Right cardiac atrium (tissue), 5 donors: ENCODE results near the gene NANP. TPM values are rescaled to one million over a fixed set of nuclear protein-coding genes. Genes with fewer than 3 reads are reported as not detected.
"Not testable (repeated sequence)": the region's sequence is repeated elsewhere in the genome, so short reads cannot be mapped to it uniquely, and the experiment has no call there.

Experiments
- ATAC-seq, 2 donors: fragments of 200-7000 bp; cut with Tn5 transposase; one replicate each; pipeline versions ENCODE4 v1.8.0 to v1.9.1; 2020; ENCODE audit warnings: moderate library complexity in 2 of 2, mild to moderate bottlenecking in 1 of 2
- DNase-seq, 3 donors: peaks; one replicate each; pipeline ENCODE4 v3.0.0-alpha.2; 2020
- H3K27ac ChIP-seq: one replicate; pipeline ENCODE4 v1.5.1; 2013; ENCODE audit warnings: mild to moderate bottlenecking, low read length, control low read depth, moderate library complexity
- H3K27me3 ChIP-seq: one replicate; pipeline ENCODE4 v1.6.1; 2013; ENCODE audit not compliant: control insufficient read depth, insufficient read depth
- H3K4me1 ChIP-seq: one replicate; pipeline ENCODE4 v1.6.1; 2013; ENCODE audit warnings: low read length; ENCODE audit not compliant: control insufficient read depth, insufficient read depth
- H3K4me3 ChIP-seq: one replicate; pipeline ENCODE4 v1.5.1; 2013; ENCODE audit warnings: low read length, control low read depth
- H3K9me3 ChIP-seq: one replicate; pipeline ENCODE4 v1.6.1; 2013; ENCODE audit warnings: low read length; ENCODE audit not compliant: control insufficient read depth
- WGBS: extraction: QIAGEN DNeasy Blood & Tissue Kit; methylation state at CpG from one replicate; pipeline ENCODE4 v1.1.7; 2013; 5-methylcytosine and 5-hydroxymethylcytosine counted together
- intact Hi-C, 4 donors: fragments of 100-400 bp; cut with DNase I; formaldehyde crosslinking; loops; one replicate each; pipeline versions ENCODE4 v1.11.0 to v1.14.0; 2022 to 2023
- polyA plus RNA-seq: library from polyadenylated mRNA; stranded (reverse); fragments of 200-250 nt; gene quantifications from one replicate; pipeline ENCODE4 v1.2.3, GENCODE V29; 2013
- total RNA-seq, 4 donors: library from RNA; stranded (reverse); fragmentation: NEBNext Ultra II Directional; extraction: Animal tissue kit (Norgen Biotek cat#: 25700); gene quantifications; one replicate each; pipeline ENCODE4 v1.2.1, GENCODE V29; 2021
- donor health status: healthy with polysubstance abuse.
- donor health status: DM: no; HTN: yes; CAD: no.
- donor health status: DM: no; HTN: no; CAD: no.
- donor health status: DM: no; HTN: yes; CAD: no; lungs with severe emphysema.
- donor health status: DM: yes; HTN: yes; CAD: no.

The NANP gene
- total and polyA plus RNA-seq, 5 donors, result 1.8 to 5.1 (median 3.8) TPM

DNA sequence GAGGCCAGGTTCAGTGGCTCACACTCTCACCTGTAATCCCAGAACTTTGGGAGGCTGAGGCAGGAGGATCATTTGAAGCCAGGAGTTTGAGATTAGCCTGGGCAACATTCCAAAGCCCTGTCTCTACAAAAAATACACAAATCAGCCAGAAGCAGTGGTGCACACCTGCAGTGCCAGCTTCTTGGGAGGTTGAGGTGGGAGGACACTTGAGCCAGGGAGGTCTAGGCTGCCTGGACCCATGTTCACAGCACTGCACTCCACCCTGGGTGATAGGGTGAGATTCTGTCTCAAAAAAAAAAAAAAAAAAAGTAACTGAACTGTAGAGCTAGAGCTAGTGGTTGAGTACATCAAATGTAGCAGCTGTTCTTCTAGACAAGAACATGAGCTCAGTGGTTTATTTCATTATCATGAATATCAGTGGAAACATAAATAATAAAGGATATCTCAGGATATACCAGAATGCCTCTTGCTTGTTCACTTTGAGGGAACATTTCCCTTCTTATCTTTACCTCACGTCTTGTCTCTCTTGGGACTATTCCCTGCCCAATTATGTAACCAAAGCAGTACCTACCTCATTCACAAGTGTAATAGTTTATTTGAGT, 17.6 kb downstream of the NANP start:
- no peaks in the 10 kb centered on the region for H3K9me3 ChIP-seq
- no peak for DNase-seq
- intact Hi-C loops, result loop anchor here in 1 of 4 donors (10.0 kb wide), 1 partner anchor 61 kb away; no protein-coding TSS in a partner anchor
- no peaks in the 10 kb centered on the region for H3K4me1 ChIP-seq
- no peak for ATAC-seq
- H3K27ac ChIP-seq, result no peak overlapping the region
- 49% methylated on average over 1 of the region's 1 CpG for WGBS
- H3K4me3 ChIP-seq, result no peak overlapping the region
- H3K27me3 ChIP-seq, result no peaks in the 10 kb centered on the region

DNA sequence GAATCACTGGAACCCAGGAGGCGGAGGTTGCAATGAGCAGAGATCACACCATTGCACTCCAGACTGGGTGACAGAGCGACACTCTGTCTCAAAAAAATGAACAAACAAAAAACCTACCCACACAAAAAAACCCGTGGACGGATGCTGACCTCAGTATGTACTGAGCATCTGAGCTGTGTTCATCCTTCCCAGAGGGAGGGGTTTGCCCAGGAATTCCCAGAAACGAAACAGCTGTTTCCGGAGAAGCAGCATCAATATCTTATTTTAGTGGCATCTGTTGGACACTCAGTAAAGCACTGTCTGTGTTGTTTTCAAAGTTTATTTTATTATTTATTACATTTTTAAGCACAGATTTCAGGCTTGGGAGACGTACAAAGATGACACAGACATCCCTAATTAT, 18.7 kb downstream of the NANP start:
- ATAC-seq, result no peak
- H3K9me3 ChIP-seq, result no peaks in the 10 kb centered on the region
- H3K4me3 ChIP-seq, result no peak overlapping the region
- H3K27ac ChIP-seq, result no peak overlapping the region
- 67% methylated on average over 7 of the region's 7 CpGs for WGBS
- DNase-seq, result no peak
- intact Hi-C loops, result loop anchor here in 1 of 4 donors (10.0 kb wide), 1 partner anchor 60 kb away; no protein-coding TSS in a partner anchor
- no peaks in the 10 kb centered on the region for H3K4me1 ChIP-seq
- H3K27me3 ChIP-seq, result no peaks in the 10 kb centered on the region

DNA sequence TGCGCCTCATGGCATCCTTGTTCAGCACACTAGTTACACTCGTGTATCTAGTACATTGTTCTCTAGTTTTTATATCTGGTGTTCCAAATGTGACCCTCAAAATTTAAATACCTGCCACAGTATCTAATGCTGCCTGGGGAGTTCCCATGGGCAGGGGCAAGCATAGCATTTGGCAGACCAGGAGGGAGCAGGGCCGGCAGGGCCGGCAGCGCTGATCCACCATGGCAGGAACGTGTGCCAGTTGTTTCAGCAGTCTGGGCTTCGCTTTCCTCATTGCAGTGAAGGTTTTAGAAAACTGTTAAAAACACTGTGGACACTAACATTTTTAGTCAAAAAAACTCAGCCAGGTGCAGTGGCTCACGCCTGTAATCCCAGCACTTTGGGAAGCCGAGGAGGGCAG, 19.2 kb downstream of the NANP start:
- H3K27ac ChIP-seq, result no peak overlapping the region
- no peaks in the 10 kb centered on the region for H3K27me3 ChIP-seq
- ATAC-seq, result no peak
- H3K9me3 ChIP-seq, result no peaks in the 10 kb centered on the region
- no peak for DNase-seq
- H3K4me3 ChIP-seq, result no peak overlapping the region
- intact Hi-C loops, result loop anchor here in 1 of 4 donors (10.0 kb wide), 1 partner anchor 60 kb away; no protein-coding TSS in a partner anchor
- no peaks in the 10 kb centered on the region for H3K4me1 ChIP-seq
- 91% methylated on average over 9 of the region's 9 CpGs for WGBS

DNA sequence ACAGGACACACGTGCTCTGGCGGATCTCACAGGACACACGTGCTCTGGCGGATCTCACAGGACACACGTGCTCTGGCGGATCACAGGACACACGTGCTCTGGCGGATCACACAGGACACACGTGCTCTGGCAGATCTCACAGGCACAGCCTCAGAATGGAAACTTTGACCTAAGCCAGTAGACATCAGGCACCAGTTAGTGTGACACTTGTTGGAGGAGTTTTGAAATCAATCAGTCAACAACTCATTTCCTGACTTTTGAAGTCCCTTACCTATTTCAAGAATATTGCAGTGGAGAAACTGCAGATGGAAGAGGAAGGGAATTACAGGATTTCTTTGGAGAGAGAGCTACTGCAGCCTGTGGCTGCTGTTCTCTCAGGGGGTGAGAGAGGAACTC, 20.9 kb downstream of the NANP start:
- H3K27ac ChIP-seq, H3K4me1 ChIP-seq, DNase-seq, H3K27me3 ChIP-seq, H3K4me3 ChIP-seq, ATAC-seq, H3K9me3 ChIP-seq: not testable (repeated sequence)
- 93% methylated on average over 7 of the region's 9 CpGs for WGBS
- intact Hi-C loops, result loop anchor here in 1 of 4 donors (10.0 kb wide), 1 partner anchor 58 kb away; no protein-coding TSS in a partner anchor

DNA sequence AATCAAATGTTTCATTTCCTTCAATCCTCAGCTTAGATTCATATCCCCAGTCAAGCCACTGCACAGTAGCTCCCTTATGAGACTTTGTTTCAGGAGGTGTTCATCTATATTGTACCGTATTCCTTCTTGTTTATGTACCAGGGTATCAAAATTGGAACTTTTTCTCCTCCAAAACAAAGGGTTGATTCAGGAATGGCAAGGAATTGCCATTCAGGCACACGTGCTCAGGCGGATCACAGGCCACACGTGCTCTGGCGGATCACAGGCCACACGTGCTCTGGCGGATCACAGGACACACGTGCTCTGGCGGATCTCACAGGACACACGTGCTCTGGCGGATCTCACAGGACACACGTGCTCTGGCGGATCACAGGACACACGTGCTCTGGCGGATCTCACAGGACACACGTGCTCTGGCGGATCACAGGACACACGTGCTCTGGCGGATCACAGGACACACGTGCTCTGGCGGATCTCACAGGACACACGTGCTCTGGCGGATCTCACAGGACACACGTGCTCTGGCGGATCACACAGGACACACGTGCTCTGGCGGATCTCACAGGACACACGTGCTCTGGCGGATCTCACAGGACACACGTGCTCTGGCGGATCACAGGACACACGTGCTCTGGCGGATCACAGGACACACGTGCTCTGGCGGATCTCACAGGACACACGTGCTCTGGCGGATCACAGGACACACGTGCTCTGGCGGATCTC, 21.5 kb downstream of the NANP start:
- WGBS, result 97% methylated on average over 39 of the region's 39 CpGs
- DNase-seq, H3K4me1 ChIP-seq, H3K4me3 ChIP-seq, ATAC-seq, H3K27me3 ChIP-seq, H3K9me3 ChIP-seq, H3K27ac ChIP-seq: not testable (repeated sequence)
- intact Hi-C loops, result loop anchor here in 1 of 4 donors (10.0 kb wide), 1 partner anchor 58 kb away; no protein-coding TSS in a partner anchor

DNA sequence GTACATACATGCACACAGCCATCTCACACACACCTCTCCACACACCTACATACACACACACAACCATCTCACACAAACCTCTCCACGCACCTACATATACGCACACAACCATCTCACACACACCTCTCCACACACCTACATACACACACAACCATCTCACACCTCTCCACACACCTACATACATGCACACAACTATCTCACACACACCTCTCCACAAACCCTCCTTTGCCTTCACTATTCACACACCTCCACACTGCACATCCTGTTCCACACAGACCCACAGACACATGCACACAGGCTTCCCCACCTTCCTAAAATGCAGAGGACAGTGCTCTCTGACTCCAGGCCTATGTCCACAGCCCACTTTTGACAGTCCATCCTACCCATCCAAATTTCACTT, 22.2 kb downstream of the NANP start:
- intact Hi-C loops, result loop anchor here in 1 of 4 donors (10.0 kb wide), 1 partner anchor 57 kb away; no protein-coding TSS in a partner anchor
- Histone ChIP-seq H3K4me1 (no peaks in the 10 kb centered on the region), H3K9me3 (no peaks in the 10 kb centered on the region), H3K27ac (no peak overlapping the region), H3K4me3 (no peak overlapping the region), H3K27me3 (no peaks in the 10 kb centered on the region)
- 68% methylated on average over 2 of the region's 2 CpGs for WGBS
- ATAC-seq (no peak), DNase-seq (no peak)

DNA sequence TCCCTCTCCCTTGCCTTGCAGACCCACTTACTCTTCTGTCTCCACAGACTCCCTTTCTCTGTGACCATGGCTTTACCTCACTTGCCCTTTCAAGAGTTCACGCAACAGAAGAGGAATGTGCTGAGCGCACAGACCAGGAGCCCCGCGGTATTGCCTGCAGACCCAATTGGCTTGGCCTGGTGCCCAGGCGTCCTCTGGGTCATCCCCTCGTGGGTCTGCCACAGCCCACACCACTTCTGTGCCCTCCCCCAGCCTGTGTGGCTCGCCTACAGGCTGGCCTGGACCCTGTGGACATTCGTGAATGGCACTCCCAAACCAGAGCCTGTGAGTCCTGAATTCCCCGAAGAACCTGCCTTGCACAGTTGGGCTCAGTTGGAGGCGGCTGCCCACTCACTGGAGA, 23.2 kb downstream of the NANP start:
- 67% methylated on average over 10 of the region's 10 CpGs for WGBS
- H3K27me3 ChIP-seq, result no peaks in the 10 kb centered on the region
- no peak for ATAC-seq
- DNase-seq, result no peak
- intact Hi-C loops, result loop anchor here in 1 of 4 donors (10.0 kb wide), 1 partner anchor 56 kb away; no protein-coding TSS in a partner anchor
- H3K27ac ChIP-seq, result no peak overlapping the region
- H3K9me3 ChIP-seq, result no peaks in the 10 kb centered on the region
- H3K4me1 ChIP-seq, result no peaks in the 10 kb centered on the region
- no peak overlapping the region for H3K4me3 ChIP-seq

DNA sequence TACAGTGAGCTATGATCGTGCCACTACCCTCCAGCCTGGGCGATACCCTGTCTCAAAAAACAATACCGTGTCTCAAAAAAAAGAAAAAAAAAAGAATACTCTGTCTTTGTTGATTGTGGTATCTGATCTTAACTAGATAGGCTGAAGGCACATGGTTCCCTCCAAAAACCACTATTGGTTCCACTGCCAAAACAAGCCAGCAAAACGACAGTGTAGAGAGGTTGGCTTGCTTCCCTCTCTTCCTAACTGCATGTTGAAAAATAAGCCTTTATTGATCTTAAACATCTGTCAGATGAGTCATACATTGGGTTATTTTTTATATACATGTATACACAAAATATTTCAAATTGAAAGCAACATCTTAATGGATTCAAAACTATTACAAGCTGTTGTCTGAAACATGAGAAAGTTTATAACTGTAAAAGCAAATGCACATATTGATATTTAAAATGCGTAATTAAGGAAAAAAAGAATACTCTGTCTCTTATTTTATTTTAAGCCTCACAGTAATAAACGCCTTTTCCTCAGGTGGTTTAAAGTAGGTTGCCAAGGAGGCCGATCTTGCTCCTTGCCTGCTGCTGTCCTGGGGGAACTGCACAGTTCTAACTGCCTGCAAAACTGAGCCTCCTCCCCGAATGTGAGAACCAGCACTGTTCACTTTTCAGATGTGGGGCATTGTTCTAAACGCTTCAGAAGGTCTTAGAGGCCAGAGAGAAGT, 31.5 kb downstream of the NANP start:
- H3K9me3 ChIP-seq, result no peaks in the 10 kb centered on the region
- H3K4me3 ChIP-seq, result no peak overlapping the region
- WGBS, result 66% methylated on average over 9 of the region's 9 CpGs
- DNase-seq (no peak), ATAC-seq (no peak)
- H3K4me1 ChIP-seq, result no peaks in the 10 kb centered on the region
- no peaks in the 10 kb centered on the region for H3K27me3 ChIP-seq
- no peak overlapping the region for H3K27ac ChIP-seq
- intact Hi-C loops, result no loop called here

DNA sequence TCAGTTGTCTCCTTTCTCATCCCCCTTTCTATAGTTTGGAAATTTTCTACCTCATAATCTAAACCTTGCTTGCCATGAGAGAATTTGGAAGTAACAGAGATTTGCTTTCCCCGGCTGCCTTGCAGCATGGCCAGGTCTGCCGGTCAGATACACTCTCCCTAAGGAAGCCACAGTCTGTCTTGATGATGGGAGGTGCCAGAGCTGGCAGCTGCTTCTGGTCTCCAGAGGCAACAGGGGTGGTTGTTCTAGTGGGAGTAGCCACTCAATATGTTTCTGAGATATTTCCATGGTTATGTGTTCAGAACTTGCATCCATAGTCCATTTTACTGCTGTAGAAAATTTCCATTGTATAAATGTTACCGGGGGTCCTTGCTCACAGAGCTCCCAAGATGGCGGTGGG, 33.0 kb downstream of the NANP start:
- 82% methylated on average over 4 of the region's 4 CpGs for WGBS
- H3K4me1 ChIP-seq, H3K4me3 ChIP-seq, H3K9me3 ChIP-seq, DNase-seq, ATAC-seq, H3K27ac ChIP-seq, H3K27me3 ChIP-seq, intact Hi-C loops: not testable (repeated sequence)

DNA sequence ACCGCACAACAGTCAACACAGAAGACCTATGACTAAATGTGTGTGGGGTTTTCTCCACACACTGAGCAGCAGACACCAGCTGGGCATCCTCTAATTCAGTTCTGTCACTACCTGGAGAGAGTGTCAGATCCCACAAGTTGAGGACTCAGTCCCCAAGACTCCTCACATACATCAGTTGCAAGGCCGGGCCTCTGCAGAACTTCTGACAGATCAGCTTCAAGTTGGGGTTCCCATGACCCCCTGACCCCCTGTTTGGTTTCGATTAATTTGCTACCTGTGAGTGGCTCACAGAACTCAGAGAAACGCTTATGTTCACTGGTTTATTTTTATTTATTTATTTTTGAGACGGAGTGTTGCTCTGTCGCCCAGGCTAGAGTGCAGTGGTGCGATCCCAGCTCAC, 35.3 kb downstream of the NANP start:
- 97% methylated on average over 7 of the region's 7 CpGs for WGBS
- H3K9me3 ChIP-seq, result no peaks in the 10 kb centered on the region

DNA sequence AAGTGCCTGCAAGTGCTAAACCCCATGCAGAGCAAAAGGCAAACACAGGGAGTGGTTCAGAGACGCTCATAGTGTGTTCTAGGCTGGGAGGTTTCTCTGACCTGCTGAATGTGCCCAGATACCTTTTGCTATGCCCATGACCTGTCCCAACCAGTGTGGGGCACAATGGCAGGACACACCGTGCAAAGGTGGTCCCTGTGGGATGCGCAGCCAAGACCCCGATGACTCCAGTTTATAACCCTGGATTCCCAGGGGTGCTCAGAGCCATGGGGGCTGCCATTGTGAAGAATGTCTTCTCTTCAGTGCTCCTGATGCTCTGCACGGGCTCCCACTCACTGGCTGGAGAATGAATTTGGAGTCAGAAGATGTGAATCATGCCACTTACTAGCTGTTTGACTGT, 36.3 kb downstream of the NANP start:
- H3K27ac ChIP-seq, result no peak overlapping the region
- no peaks in the 10 kb centered on the region for H3K27me3 ChIP-seq
- 81% methylated on average over 5 of the region's 5 CpGs for WGBS
- no peaks in the 10 kb centered on the region for H3K9me3 ChIP-seq
- DNase-seq, result no peak
- peaks cover 4% of the 10 kb centered on the region for H3K4me1 ChIP-seq
- ATAC-seq, result no peak
- intact Hi-C loops, result no loop called here
- no peak overlapping the region for H3K4me3 ChIP-seq

More for the DNA sequence above, 35.3 kb downstream of the NANP start:
- Histone ChIP-seq H3K27ac (no peak overlapping the region), H3K27me3 (no peaks in the 10 kb centered on the region), H3K4me1 (peaks cover 4% of the 10 kb centered on the region), H3K4me3 (no peak overlapping the region)
- no peak for ATAC-seq
- intact Hi-C loops, result no loop called here
- DNase-seq, result no peak
